ENCODE measurements around the gene CNOT2. TPM values are rescaled to one million over a fixed set of nuclear protein-coding genes. Genes with fewer than 3 reads are reported as not detected.

Gene CNOT2
- polyA plus RNA-seq, 1 of the 3 experiments (the other 2 are of a cell fraction): 45.3 TPM

DNA sequence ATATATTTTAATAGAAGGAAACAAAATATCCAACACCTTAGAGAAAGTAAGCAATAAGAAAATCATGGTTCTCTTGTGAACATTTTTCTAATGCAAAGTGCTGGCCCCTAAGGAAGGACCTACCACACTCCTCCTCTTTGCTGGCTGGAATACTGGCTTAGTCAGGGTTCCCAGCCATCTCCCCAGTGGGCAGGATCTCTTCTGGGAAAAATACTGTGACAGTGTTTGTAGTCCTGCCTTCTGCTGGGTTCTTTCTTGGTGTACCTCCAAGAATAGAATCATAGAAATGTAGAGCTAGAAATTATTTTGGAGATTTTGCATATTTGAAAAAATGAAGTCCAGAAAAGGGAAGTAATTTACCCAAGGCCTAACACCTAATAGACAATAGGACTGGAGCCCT is 154.8 kb downstream of the CNOT2 start:
- Histone ChIP-seq H3K4me3 (ENCODE audit: low read depth in 2 of 2, low read length in 1 of 2) (no peak overlapping the region), H3K9me2 (no peaks in the 10 kb centered on the region), H4K20me1 (ENCODE audit: insufficient read depth) (no peaks in the 10 kb centered on the region), H3K27me3 (ENCODE audit: insufficient read depth) (no peaks in the 10 kb centered on the region), H3K79me2 (ENCODE audit: insufficient read depth) (no peaks in the 10 kb centered on the region), H3K27ac (ENCODE audit: low read depth in 2 of 2, low read length in 1 of 2) (no peak overlapping the region), H3K9me3 (no peaks in the 10 kb centered on the region), H3K4me2 (no peak overlapping the region), H3K36me3 (replicated peaks in 1 of 2; ENCODE audit: control insufficient read depth in 1 of 2, insufficient read depth in 2 of 2, low read length in 1 of 2) (no peaks in the 10 kb centered on the region), H3K9ac (no peak overlapping the region), H3K4me1 (ENCODE audit: control insufficient read depth in 1 of 2, insufficient read depth in 2 of 2, low read depth in 1 of 2, low read length in 1 of 2) (0 out of 4 replicates have a peak, but pooled peaks cover 0 to 9% of the 10 kb centered on the region in 2 experiments), H2AFZ (ENCODE audit: low read depth) (no peak overlapping the region), H3F3A (replicated peaks; ENCODE audit: insufficient read depth) (peaks cover 11% of the 10 kb centered on the region)
- POLR2A ChIA-PET: no interaction called here
- DNase-seq: no peak
- CTCF ChIA-PET: no interaction called here
- no peak for TF ChIP-seq TEAD4 (IDR thresholded peaks at IDR 0.05; ENCODE audit: borderline replicate concordance, insufficient read depth)
- TF ChIP-seq, protein P1, sequence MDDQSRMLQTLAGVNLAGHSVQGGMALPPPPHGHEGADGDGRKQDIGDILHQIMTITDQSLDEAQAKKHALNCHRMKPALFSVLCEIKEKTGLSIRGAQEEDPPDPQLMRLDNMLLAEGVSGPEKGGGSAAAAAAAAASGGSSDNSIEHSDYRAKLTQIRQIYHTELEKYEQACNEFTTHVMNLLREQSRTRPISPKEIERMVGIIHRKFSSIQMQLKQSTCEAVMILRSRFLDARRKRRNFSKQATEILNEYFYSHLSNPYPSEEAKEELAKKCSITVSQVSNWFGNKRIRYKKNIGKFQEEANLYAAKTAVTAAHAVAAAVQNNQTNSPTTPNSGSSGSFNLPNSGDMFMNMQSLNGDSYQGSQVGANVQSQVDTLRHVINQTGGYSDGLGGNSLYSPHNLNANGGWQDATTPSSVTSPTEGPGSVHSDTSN (IDR thresholded peaks at IDR 0.05): no peak
- no peak for TF ChIP-seq NRF1 (IDR thresholded peaks at IDR 0.05; ENCODE audit: low read depth, low read length)
- no peak for TF ChIP-seq RFX5 (IDR thresholded peaks at IDR 0.05; ENCODE audit: low read length)
- no peak for TF ChIP-seq EZH2phosphoT487 (IDR thresholded peaks at IDR 0.05; ENCODE audit: borderline replicate concordance, low read depth)
- TF ChIP-seq, protein P2, sequence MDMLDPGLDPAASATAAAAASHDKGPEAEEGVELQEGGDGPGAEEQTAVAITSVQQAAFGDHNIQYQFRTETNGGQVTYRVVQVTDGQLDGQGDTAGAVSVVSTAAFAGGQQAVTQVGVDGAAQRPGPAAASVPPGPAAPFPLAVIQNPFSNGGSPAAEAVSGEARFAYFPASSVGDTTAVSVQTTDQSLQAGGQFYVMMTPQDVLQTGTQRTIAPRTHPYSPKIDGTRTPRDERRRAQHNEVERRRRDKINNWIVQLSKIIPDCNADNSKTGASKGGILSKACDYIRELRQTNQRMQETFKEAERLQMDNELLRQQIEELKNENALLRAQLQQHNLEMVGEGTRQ (IDR thresholded peaks at IDR 0.05; ENCODE audit: borderline replicate concordance, low read depth, low read length): no peak
- TF ChIP-seq RCOR1 (IDR thresholded peaks at IDR 0.05; ENCODE audit: low read length): no peak
- TF ChIP-seq EP300 (IDR thresholded peaks at IDR 0.05; ENCODE audit: borderline replicate concordance in 1 of 2, low read depth in 1 of 2, low read length in 1 of 2): no peak
- TF ChIP-seq, protein P3, sequence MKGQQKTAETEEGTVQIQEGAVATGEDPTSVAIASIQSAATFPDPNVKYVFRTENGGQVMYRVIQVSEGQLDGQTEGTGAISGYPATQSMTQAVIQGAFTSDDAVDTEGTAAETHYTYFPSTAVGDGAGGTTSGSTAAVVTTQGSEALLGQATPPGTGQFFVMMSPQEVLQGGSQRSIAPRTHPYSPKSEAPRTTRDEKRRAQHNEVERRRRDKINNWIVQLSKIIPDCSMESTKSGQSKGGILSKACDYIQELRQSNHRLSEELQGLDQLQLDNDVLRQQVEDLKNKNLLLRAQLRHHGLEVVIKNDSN (IDR thresholded peaks at IDR 0.05; ENCODE audit: borderline replicate concordance, low read depth): no peak
- no peak for TF ChIP-seq MEF2A (IDR thresholded peaks at IDR 0.05; ENCODE audit: borderline replicate concordance, low read depth)
- TF ChIP-seq, protein P4, sequence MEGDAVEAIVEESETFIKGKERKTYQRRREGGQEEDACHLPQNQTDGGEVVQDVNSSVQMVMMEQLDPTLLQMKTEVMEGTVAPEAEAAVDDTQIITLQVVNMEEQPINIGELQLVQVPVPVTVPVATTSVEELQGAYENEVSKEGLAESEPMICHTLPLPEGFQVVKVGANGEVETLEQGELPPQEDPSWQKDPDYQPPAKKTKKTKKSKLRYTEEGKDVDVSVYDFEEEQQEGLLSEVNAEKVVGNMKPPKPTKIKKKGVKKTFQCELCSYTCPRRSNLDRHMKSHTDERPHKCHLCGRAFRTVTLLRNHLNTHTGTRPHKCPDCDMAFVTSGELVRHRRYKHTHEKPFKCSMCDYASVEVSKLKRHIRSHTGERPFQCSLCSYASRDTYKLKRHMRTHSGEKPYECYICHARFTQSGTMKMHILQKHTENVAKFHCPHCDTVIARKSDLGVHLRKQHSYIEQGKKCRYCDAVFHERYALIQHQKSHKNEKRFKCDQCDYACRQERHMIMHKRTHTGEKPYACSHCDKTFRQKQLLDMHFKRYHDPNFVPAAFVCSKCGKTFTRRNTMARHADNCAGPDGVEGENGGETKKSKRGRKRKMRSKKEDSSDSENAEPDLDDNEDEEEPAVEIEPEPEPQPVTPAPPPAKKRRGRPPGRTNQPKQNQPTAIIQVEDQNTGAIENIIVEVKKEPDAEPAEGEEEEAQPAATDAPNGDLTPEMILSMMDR (IDR thresholded peaks at IDR 0.05): no peak
- TF ChIP-seq, protein P5, sequence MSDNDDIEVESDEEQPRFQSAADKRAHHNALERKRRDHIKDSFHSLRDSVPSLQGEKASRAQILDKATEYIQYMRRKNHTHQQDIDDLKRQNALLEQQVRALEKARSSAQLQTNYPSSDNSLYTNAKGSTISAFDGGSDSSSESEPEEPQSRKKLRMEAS (IDR thresholded peaks at IDR 0.05; ENCODE audit: low read depth): no peak
- TF ChIP-seq FOSL2 (IDR thresholded peaks at IDR 0.05; ENCODE audit: borderline replicate concordance, low read depth): no peak
- TF ChIP-seq NFIC (IDR thresholded peaks at IDR 0.05; ENCODE audit: borderline replicate concordance): no peak
- TF ChIP-seq, protein P6, sequence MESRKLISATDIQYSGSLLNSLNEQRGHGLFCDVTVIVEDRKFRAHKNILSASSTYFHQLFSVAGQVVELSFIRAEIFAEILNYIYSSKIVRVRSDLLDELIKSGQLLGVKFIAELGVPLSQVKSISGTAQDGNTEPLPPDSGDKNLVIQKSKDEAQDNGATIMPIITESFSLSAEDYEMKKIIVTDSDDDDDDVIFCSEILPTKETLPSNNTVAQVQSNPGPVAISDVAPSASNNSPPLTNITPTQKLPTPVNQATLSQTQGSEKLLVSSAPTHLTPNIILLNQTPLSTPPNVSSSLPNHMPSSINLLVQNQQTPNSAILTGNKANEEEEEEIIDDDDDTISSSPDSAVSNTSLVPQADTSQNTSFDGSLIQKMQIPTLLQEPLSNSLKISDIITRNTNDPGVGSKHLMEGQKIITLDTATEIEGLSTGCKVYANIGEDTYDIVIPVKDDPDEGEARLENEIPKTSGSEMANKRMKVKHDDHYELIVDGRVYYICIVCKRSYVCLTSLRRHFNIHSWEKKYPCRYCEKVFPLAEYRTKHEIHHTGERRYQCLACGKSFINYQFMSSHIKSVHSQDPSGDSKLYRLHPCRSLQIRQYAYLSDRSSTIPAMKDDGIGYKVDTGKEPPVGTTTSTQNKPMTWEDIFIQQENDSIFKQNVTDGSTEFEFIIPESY (IDR thresholded peaks at IDR 0.05; ENCODE audit: borderline replicate concordance, low read depth): no peak
- TF ChIP-seq GABPA (IDR thresholded peaks at IDR 0.05; ENCODE audit: low read depth): no peak
- no peak for TF ChIP-seq YY1 (IDR thresholded peaks at IDR 0.05; ENCODE audit: low read depth)
- TF ChIP-seq FOXM1 (IDR thresholded peaks at IDR 0.05; ENCODE audit: low read depth): no peak
- TF ChIP-seq FOXJ3 (CRISPR knock-in tag; IDR thresholded peaks at IDR 0.05): no peak

Data from SK-N-SH (cell line).